Panc1 (cell line): ENCODE data around the gene HEXD.

Experiments used
- CTCF ChIP-seq: fragments of 450-650 bp; IDR thresholded peaks from 2 replicates; pipeline ENCODE4 v1.5.1; 2017; ENCODE audit warnings: mild to moderate bottlenecking
- POLR2AphosphoS5 ChIP-seq: IDR thresholded peaks from 2 replicates; pipeline ENCODE4 v1.6.1; 2012; ENCODE audit warnings: mild to moderate bottlenecking, low read depth, low read length, moderate library complexity
- REST ChIP-seq, 2 experiments: IDR thresholded peaks; 2 replicates each; pipeline ENCODE4 v1.6.1; 2011 to 2012; ENCODE audit warnings: low read depth in 2 of 2, control low read depth in 1 of 2, low read length in 1 of 2, mild to moderate bottlenecking in 1 of 2, moderate library complexity in 1 of 2; ENCODE audit not compliant: insufficient read depth in 1 of 2
- SIN3A ChIP-seq: IDR thresholded peaks from 2 replicates; pipeline ENCODE4 v1.6.1; 2012; ENCODE audit warnings: low read depth, mild to moderate bottlenecking, low read length, moderate library complexity, borderline replicate concordance; ENCODE audit not compliant: insufficient read depth
- TCF7L2 ChIP-seq: IDR thresholded peaks from 2 replicates; pipeline ENCODE4 v1.6.1; 2011; ENCODE audit warnings: mild to moderate bottlenecking, low read depth, low read length, inconsistent platforms

GRCh38 chr17:82458885-82459424 lies 40.8 kb downstream of the HEXD start:
- no peak for TF ChIP-seq CTCF
- TF ChIP-seq POLR2AphosphoS5 = no peak
- TF ChIP-seq REST (IDR thresholded peaks at IDR 0.05; ENCODE audit: insufficient read depth in 1 of 2, low read depth in 2 of 2, low read length in 1 of 2) = no peak
- TF ChIP-seq SIN3A = no peak
- TF ChIP-seq TCF7L2 = peak; percentile 93
